RWPE1 (cell line): ENCODE results near the gene RPL6.
"Not testable (repeated sequence)": the region's sequence is repeated elsewhere in the genome, so short reads cannot be mapped to it uniquely, and the experiment has no call there.

ENCODE experiments used
- CTCF ChIA-PET: fragments of 350-600 bp; sonication (Branson Sonifier 250); formaldehyde crosslinking; extraction: SDS; loops from one replicate; lab custom pipeline; 2021; lab: Yijun Ruan, JAX
- POLR2A ChIA-PET: fragments of 400-600 bp; formaldehyde crosslinking; extraction: SDS; loops from one replicate; lab custom pipeline; 2020; ENCODE audit warnings: antibody characterized with exemption; ENCODE audit not compliant: low non-redundant PET; lab: Yijun Ruan, JAX
- DNase-seq: peaks from one replicate; pipeline ENCODE4 v3.0.0; 2012; ENCODE audit warnings: low spot score
- H3K27ac ChIP-seq: fragments of 450-650 bp; 2 replicates; pipeline ENCODE4 v1.5.1; 2017
- TF ChIP-seq, protein P1 (sequence below): fragments of 450-650 bp; conservative IDR thresholded peaks from 2 replicates; pipeline ENCODE4 v1.5.1; 2017; ENCODE audit warnings: low read depth, mild to moderate bottlenecking

RPL6 gene

DNA sequence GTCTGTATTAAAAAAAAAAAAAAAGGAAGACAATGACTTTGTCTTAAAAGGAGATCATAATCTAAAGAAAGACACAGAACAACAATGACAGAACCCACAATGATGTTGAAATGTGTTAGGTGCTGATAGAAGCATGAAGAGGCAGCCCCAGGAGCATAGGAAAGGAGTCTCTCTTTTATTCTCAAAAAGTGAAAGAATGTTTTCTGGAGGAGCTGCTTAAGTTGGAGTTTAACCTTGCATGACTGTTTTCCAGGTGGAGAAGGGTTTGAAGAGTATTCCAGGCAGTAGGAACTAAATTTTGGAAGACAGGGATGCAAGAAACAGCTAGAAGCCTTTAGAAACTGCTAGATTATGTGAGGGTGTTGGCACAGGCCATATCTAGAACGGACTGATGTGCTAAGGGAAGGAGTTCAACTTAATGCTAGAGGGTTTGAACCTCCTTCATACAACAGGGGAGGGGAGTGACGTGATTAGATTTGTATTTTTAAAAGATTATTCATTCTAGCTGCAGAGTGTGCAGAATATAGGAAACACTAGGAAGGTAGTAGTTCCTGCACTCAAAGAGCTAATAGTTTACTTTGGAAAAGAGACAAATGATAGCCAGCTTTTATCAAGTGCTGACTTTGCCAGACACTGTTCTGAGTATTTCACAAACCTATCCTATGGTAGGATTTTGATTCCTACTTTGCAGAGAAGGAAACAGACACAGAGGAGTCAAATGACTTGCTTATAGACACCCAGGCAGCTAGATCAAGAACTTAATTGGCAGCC is 4.6 kb upstream of the RPL6 start:
- ChIA-PET POLR2A (no interaction called here), CTCF (no interaction called here)
- no peak overlapping the region for H3K27ac ChIP-seq

DNA sequence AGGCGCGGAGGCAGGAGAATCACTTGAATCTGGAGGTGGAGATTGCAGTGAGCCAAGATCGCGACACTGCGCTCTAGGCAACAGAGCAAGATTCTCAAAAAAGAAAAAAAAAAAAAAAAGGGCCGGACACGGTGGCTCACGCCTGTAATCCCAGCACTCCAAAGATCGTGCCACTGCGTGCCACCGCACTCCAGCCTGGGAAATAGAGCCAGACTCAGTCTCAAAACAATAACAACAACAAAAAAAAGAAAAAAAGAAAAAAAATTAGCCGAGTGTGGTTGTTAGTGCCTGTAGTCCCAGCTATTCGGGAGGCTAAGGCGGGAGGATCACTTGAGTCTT is 470 bp upstream of the RPL6 start:
- TF ChIP-seq, protein P1, sequence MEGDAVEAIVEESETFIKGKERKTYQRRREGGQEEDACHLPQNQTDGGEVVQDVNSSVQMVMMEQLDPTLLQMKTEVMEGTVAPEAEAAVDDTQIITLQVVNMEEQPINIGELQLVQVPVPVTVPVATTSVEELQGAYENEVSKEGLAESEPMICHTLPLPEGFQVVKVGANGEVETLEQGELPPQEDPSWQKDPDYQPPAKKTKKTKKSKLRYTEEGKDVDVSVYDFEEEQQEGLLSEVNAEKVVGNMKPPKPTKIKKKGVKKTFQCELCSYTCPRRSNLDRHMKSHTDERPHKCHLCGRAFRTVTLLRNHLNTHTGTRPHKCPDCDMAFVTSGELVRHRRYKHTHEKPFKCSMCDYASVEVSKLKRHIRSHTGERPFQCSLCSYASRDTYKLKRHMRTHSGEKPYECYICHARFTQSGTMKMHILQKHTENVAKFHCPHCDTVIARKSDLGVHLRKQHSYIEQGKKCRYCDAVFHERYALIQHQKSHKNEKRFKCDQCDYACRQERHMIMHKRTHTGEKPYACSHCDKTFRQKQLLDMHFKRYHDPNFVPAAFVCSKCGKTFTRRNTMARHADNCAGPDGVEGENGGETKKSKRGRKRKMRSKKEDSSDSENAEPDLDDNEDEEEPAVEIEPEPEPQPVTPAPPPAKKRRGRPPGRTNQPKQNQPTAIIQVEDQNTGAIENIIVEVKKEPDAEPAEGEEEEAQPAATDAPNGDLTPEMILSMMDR = no peak
- DNase-seq = no peak
- ChIA-PET POLR2A (no interaction called here), CTCF (interaction anchor here (0.6 to 0.7 kb wide), 4 partner anchors 14 to 996 kb away, joined by 3 to 6 read pairs (median 4); no protein-coding TSS in a partner anchor)
- H3K27ac ChIP-seq = peak overlapping the region; percentile 88

More for the DNA sequence above, 4.6 kb upstream of the RPL6 start:
- DNase-seq = no peak
- TF ChIP-seq, protein P1 = no peak

GRCh38 chr12:112408621-112409020 is 784 bp downstream of the RPL6 start:
- ChIA-PET CTCF (no interaction called here), POLR2A (no interaction called here)
- TF ChIP-seq, protein P1 = no peak
- DNase-seq = peak; percentile 17
- peak overlapping the region; percentile 88 for H3K27ac ChIP-seq

DNA sequence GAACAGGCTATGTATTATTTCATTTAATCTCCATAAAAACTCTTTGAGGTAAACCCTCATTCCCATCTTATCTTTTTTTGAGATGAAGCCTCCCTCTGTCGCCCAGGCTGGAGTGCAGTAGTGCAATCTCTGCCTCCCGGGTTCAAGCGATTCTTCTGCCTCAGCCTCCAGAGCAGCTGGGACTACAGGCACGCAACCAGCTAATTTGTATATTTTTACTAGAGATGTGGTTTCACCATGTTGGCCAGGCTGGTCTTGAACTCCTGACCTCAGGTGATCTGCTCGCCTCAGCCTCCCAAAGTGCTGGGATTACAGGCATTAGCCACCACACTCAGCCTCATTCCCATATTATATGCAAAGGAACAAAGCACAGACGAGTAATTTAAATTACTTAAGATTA is 1.7 kb downstream of the RPL6 start:
- DNase-seq, CTCF ChIA-PET, POLR2A ChIA-PET: not testable (repeated sequence)
- peak overlapping the region; percentile 43 for H3K27ac ChIP-seq

DNA sequence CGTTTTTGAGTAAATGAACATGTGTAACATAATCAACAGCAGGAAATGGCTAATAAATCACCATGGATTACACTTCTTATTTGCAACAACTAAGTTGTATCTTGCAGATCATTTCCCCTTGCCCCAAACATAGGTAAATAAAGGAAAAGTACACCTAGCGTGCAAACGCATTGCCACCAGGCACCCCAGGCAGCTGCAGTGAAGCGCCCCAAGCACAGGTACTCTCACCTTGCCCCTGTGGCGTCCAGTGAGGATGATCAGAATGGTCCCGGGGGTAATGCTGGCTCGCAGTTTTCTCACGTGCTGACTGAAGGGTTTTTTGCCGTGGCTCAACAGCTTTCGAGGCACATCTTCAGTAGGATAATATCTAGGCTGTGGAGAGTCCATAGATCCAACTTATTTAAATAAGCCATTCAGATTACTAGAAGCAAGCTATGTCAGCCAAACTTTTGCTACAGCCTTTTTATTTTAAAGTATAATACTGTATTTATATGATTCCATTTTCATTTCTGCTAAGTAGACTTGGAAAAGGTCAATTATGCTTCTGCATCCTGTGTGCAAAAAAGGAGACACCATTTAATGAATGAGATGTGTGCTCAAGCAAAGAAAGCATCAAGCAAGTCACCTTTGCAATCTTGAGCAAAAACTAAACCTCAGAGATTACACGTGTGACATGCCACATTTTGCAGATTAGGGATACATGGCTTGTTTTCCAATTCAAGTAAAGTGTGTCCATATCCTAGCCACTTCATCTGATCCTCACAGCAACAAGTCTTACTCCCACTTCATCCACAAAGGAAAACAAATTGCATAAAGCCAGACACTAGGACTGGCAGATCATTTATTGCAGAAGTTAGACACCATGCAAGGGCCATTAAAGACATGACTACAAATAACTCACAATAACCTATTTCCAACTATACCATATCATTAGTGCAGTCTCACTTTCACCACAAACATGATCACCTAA is 2.6 kb downstream of the RPL6 start:
- TF ChIP-seq, protein P1 = no peak
- DNase-seq = no peak
- ChIA-PET CTCF (no interaction called here), POLR2A (no interaction called here)
- H3K27ac ChIP-seq = peak overlapping the region; percentile 35; the same call in 1 of the 2 replicates

GRCh38 chr12:112401903-112402498 is 7.4 kb downstream of the RPL6 start:
- CTCF ChIA-PET = no interaction called here
- POLR2A ChIA-PET = no interaction called here
- TF ChIP-seq, protein P1 = no peak
- no peak for DNase-seq
- no peak overlapping the region for H3K27ac ChIP-seq
